Right lobe of liver (tissue), 4 donors: ENCODE results near the gene HEPHL1.

Source experiments
- CTCF ChIP-seq, 4 donors: fragments of 200-600 bp in 3 of 4; fragments of 450-650 bp in 1 of 4; IDR thresholded peaks; one replicate each; pipeline versions ENCODE4 v1.5.1 to v1.8.0; 2016 to 2022; ENCODE audit warnings: antibody characterized with exemption in 4 of 4, mild to moderate bottlenecking in 2 of 4
- POLR2A ChIP-seq: fragments of 450-650 bp; IDR thresholded peaks from one replicate; pipeline ENCODE4 v1.6.1; 2017; ENCODE audit warnings: antibody characterized with exemption, mild to moderate bottlenecking
- donor health status: DM: no; HTN: no; CAD: no.
- donor health status: DM: no; HTN: no; CAD: no.
- donor health status: DM: no; HTN: yes; CAD: no.

- TF ChIP-seq CTCF (IDR thresholded peaks at IDR 0.05) = no peak
- no peak for TF ChIP-seq POLR2A
These were observed 79.1 kb downstream of the HEPHL1 start for GRCh38 chr11:94100253-94100652.
